ENCODE data around the gene AGTRAP.

AGTRAP gene, protein sequence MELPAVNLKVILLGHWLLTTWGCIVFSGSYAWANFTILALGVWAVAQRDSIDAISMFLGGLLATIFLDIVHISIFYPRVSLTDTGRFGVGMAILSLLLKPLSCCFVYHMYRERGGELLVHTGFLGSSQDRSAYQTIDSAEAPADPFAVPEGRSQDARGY

DNA sequence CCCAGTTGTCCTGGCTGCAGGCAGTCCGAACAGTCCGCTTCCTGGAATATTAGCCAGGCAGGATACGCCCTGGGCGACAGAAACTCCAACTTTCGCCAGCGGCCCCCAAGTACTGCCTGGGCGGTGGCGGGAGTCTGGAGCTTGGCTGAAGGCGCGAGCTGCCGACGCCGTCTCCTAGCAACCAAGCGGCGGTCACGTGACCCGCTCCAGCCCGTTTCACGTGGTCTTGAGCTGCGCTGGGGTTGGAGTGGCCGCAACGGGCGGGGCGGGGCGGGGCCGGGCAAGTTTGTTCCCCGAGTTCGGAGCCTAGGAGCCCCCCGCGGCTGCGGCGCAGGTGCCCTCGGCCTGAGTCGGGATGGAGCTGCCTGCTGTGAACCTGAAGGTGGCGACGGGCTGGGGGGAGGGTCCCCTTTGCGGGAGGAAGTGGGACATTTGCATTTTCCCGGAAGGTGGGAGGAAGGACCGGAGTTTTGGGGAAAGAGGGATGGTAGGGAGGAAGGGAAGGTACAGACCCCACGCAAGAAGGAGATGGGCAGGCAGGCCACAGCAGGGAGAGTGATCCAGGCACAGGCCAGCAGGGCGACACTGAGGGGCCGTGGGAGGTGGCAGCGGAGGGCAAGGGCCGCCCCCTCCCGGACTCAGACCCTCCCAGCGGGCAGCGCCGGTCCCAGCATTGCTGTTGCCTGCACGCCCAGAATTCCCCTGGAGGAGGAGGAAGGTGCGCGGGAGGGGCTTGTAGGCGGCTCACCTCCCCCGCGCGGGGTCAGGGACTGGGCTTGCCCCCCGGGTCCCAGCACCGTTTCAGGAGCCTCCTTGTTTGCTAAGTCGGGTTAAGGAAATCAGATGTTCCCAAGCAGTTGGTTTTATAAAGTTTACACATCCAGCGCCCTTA lies at the start of gene AGTRAP:
TSS of gene AGTRAP (plus strand) at position 283 of the 892 bp plus-strand sequence. CDS start at position 356, 73 bp downstream.
- peak; percentile 78 to 84 for DNase-seq (ENCODE audit: low read depth in 2 of 2)

DNA sequence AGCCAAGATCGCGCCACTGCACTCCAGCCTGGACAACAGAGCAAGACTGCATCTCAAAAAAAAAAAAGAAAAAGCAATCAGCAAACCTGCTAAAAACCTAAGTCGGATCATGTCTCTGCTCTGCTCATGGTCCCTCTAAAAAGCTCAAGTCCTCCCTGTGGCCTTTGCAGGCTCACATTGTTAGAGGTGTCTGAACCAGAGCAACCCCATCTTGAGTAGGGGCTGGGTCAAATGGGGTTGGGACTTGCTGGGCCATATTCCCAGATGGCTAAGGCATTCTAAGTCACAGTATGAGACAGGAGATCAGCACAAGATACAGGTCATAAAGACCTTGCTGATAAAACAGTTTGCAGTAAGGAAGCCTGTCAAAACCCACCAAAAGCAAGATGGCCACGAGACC lies 47.4 kb upstream of the AGTRAP start:
- DNase-seq (ENCODE audit: low read depth in 2 of 2): no peak

DNA sequence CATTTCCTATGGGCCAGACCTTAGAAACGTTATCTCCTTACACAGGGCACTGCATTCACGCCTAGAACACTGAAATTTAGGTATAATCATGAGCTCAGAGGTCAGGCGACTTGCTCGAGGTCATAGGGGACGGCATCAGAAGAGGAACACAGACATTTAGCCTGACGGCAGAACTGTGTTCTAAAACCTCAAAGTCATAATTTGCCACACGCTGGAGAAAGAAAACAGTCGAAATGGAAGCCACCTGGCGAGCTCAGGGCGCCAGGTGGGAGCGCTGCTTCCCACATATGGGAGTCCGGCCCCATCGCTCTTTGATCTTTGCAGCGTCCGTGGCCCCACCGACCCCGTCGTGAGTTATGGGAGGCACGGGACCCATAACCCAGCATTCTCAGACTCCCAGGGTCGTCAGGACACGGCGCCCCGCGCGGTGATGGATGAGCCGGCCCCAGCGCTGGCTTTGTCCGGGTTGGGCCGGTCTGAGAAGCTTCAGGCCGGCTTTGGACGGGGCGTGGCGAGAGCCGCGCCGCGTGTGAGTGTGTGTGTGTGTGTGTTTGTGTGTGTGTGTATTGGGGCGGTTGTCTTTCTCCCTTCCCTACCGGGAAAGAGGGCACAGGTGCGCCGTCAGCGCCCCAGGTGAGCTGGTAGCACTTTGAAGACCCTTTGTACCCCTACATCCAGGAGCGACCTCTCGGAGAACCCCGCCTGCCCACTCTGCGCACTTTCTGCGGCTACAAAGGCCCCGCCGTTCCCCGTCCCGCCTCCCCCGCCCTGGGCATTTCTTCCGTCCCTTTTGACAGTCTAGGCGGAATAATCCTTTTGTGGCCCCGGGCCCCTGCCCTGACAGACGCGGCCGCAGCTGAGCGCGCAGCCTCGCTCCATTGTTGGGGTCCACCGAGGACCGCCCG lies 45.3 kb upstream of the AGTRAP start:
- no peak for DNase-seq (ENCODE audit: low read depth in 2 of 2)

DNA sequence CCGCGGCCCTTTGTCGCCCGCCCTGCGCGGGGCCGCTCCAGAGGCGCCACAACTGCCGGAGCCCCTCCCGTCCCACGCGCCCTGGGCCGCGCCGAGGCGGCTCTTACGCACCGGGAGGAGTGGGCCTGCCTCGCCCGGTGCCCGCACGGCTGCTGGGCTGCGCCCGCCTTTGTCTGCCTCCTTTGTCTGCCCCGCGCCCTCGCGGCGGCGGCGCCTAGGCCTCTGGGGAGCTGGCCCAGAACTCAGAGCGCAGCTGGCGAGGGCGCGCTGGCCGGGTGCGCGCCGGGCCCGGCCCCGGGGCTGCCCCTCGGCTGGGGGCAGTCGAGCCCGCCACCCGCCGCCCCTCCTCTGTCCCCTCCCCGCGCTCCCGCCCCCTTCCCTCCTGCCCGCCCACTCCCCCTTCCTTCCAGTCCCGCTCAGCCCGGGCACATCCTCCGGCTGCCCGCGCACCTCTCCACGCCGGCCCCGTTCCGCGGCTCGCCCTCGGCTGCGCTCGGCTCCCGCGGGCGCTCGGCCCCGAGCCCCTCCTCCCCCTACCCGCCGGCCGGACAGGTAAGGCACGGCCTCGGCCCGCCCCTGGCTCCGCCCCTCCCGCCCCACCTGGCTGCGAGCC lies 44.5 kb upstream of the AGTRAP start, which contains the start of gene DRAXIN:
TSS of gene DRAXIN (plus strand) at position 409 of the 613 bp plus-strand sequence. CDS start 14,549 bp downstream, outside the sequence.
- no peak for DNase-seq (ENCODE audit: low read depth in 2 of 2)

DNA sequence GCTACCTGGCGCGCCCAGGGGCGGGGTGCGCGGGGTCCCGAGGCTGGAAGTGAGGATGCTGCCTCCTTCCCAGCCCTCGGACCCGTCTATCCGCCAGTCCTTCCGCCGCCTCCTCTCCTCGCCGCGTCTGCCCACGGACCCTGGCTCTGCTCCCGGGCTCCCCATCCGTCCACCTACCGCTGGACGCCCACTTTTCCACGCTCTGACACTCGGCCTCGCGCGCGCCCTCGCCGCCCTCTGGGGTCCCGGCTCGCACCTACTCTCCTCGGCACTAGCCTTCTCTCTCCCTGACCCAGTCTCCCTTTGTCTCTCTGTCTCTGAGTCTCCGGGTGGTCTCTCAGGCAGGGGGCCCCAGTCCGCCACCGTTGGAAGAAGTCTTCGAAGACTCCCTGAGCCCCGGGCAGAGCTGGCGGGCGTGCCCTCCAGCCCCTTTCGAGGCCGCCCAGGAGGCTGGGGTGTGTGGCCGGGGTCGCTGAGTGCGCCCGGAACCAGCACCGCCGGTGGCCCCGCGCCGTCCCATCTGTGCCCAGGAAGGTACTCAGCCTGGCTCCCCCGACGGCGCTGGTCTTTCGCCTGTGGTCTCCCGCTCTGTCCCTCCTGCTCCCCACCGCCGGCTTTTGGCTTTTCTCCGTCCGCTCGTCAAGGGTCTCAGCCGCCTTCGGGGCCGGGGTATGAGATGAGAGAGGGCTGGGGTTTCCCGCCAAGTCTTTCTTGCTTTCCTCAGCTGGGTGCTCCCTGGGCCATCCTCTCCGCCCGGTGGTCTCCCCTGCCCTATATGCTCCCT lies 43.8 kb upstream of the AGTRAP start:
- DNase-seq (ENCODE audit: low read depth in 2 of 2): no peak

DNA sequence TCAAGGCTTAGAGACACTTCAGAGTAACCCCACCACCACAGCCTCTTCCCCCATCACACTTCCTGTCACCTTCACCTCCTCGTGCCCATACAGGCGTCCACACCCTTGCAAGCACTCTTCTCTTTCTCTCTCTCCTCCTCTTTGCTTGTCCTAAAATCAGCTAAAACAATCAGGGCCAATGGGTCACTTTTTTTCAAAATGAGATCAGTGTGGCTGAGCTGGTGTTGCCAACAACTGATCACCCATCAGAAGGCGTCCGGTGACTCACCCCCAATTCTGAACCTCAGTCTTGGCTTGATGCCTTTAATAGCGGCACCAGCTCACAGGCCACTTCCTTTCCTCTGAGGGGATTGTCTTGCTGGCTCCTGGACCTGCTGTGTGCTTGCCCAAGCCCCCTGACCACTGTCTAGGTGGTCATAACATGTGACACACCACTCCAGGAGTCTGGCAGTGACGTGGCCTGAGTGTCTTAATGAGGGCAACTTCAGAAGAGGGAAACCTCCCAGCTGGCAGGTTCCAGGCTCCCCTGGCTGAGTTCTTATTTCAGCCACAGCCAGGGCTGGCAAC lies 42.8 kb upstream of the AGTRAP start:
- DNase-seq (ENCODE audit: low read depth in 2 of 2): peak in 1 of 2 donors; percentile 18

DNA sequence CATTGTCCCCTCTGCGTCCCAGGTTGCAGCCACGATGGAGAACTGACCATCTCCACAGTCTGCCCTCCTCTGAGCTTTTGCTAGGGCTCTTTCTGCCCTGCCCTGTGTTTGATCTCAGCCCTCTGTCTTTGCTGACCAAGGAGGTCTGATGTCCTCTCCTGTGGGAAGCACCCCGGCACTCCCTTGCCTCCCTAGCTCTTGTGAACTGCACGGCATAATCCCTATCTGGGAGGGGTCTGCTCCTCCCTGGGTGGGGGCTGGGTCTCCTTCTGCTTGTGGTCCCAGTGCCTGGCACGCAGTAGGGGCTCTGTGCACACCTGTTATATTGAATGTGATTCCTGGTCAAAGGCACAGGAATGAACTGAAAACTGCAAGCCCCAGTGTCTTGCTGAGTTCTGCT lies 42.0 kb upstream of the AGTRAP start:
- no peak for DNase-seq (ENCODE audit: low read depth in 2 of 2)

DNA sequence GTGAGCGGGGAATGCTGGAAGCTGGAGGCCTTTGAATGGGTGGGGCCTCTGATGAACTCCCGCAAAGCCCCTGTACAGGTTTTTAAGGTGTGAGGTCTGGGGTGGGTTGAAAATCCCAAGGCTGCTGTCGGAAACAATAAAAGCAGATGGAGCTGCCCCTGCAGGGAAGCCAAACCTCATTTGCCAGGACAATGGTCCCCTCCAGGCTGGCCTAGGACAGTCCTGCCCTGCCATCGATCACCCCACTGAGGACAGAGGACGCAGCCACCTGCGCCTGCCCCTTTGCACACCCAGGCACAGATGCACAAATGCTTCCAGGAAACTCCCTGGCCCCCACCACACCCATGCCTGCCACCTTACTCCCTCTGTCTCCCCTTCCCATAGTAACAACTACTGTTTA lies 40.1 kb upstream of the AGTRAP start:
- DNase-seq (ENCODE audit: low read depth in 2 of 2): no peak

DNA sequence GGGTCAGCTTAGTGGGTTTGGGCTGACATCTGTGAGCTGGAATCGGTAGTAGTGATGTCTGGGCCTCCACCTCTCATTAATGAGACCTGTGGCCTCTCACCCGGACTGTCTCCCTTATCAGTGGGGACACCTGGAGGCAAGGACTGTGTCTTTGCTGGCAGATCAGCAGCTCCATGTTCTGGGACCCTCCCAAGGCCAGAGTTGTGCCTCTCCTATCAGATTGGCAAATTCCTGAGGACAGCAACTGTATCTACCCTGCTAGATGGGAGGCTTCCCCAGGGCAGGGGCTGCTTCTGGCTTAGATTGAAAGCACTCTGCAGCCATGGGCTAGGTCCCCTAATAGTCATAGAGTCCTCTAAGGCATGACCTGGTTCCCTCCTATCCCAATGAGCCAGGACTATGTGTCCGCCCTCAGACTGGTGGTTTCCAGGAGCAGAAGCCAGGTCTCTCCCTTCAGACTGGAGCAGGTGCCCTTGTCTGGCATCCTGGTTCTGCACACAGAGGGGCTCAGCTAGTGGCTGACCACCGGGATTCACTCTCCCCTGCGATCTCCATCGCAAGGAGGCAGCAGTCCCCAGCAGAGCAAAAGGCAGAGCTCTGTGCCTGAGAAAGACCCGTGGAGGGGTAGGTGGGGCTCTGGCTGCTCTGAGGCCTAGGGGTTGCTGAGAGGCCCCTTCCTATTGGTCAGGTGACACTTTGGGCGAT lies 38.6 kb upstream of the AGTRAP start:
- DNase-seq (ENCODE audit: low read depth in 2 of 2): no peak

DNA sequence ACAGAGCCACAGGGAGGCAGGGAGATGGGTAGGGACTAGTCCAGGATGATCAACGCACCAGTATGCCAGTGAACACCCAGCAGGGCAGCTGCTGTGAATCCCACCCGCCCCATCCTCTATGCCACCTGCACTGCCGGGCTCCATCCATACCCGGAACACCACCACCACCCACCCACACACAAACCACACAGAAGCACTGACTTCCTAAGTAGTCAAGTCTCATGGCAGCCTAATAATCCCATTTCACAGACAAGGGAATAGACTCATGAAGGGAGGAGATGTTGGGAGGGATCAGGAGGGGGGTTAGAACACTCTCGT lies 38.1 kb upstream of the AGTRAP start:
- no peak for DNase-seq (ENCODE audit: low read depth in 2 of 2)

DNA sequence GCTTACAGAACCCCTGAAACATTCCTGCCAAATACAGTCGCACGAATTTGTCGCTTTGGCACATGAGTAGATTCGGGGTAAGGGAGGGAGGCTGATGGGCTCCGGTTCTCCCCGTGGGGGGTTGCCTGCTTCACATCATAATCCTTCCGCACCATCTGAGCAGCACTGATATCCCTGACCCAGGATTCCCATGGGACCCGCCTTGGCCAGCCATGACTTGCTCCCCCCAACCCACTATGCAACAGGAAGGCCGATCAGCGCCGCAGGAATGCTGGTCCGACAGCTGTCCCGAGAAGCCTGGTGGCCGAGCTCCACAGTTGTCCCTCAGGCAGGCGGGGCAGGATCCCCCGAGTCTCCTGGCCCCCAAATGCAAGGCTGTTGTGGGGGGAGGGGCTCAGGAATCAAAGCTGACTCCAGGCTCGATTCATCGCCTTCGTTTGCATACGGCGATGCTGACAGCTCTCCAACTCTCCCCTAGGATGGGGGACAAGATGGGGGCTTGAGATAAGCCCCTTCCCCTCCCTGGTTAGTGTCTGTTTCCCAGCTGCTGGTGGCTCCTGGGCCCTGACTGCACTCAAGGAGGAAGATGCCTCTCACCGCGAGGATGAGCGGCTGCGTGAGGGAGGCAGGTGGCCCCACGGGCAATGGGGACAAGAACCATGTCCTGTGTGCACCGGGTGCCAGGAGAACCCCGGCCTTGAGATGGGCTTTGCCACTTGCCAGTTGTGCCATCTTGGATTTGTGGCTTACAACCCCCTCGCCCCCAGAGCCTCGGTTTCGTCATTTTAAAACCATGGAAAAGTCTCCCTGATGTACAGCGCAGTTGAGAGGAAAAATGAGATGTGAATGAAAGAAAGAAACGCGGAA lies 35.1 kb upstream of the AGTRAP start:
- DNase-seq (ENCODE audit: low read depth in 2 of 2): no peak

DNA sequence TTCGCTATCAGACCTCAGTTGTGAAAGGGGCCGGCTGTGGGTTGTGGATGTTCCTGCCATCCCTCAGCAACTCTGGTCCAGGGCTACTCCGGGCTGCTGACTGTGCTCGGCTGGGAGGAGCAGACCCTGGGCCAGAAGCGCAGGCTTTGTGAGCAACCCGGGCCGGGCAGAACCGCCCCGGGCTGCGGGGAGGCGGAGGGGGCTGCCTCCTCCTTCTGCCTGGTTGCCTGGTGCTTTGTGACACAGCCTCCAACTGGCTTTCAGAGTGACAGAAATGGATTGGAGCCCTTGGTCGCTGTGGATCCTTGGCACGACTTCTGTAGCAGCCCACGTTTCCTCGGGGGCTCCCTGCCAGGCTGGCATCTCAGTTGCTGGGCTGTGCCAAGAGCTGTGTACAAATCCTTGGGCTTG lies 34.4 kb upstream of the AGTRAP start:
- no peak for DNase-seq (ENCODE audit: low read depth in 2 of 2)

DNA sequence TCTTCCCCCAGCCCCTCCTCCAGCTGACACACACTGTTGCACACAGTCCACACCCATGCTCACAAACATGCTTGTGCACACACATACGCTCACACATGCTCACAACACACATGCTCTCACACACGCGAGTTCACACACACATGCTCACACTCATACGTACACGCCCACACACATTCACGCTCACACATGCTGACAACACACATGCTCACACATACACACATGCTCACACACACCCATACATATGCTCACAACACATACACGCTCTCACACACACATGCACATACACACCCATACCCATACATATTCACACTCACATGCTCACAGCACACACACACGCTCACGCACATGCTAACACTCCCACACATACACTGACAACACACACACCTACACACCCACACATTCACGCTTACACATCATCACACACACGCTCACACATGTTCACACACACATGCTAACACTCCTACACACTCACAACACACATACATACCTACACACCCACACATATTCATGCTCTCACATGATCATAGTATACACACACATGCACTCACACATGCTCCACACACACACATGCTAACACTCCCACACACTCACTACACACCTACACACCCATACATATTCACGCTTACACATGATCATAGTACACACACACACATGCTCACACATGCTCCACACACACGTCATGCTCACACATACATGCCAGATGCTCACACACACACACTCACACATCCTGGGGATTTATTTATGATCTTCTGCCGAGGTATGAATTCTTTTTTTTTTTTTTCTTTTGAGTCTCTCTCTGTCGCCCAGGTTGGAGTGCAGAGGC lies 33.7 kb upstream of the AGTRAP start:
- DNase-seq (ENCODE audit: low read depth in 2 of 2): no peak

DNA sequence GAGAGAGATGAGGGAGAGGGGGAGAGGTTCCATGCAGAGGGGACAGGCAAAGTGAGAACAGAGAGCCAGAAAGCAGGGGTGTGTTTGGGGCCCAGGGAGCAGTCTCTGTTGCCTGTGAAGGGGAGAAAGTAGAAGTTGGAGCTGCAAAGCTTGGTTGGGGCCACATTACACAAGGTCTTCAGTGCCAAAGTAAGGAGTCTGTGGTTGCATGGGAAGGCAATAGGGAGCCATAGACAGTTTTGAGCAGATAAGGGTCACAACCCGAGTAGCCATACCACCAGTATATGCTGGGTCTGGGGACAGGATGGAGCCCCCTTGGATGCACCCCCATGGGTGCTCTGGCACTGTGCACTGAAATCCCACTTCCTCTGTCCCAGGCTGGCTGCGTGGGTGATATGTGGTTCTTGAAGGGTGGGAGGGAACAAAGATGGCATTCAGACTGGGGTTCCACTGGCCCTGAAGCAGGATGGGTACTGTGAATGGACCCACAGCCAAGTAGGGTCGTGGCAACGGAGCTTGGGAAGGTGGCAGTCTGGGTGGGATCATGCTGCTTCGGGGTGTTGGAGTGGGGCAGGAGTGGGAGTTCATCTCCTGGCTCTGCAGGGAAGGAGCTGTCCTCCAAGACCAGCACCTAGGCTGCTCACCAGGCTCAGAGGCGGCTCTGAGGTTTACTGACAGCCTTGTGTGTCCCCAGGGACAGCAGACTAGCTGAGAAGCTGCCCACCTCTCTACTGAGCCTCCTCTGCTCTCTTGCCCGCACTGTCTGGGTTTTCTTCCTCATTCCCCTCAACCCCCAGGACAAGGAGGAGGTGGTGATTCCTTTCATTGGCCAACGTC lies 32.4 kb upstream of the AGTRAP start:
- DNase-seq (ENCODE audit: low read depth in 2 of 2): no peak

DNA sequence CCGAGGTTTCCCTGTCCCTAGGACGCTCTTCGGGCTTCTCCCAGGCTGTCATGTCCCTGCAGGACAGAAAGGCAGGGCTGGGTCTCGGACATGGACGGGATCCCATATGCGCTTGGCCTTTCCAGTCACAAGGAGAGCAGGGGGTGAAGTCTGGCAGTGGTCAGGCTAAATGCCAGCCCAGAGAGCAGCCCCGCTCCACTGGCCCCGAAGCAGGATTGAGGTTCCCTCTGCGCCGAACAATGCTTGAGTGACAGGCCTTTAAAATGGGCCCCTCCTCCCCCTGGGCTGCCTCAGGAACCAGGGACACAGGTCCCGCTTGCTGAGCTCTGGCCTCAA lies 31.8 kb upstream of the AGTRAP start:
- DNase-seq (ENCODE audit: low read depth in 2 of 2): no peak

DNA sequence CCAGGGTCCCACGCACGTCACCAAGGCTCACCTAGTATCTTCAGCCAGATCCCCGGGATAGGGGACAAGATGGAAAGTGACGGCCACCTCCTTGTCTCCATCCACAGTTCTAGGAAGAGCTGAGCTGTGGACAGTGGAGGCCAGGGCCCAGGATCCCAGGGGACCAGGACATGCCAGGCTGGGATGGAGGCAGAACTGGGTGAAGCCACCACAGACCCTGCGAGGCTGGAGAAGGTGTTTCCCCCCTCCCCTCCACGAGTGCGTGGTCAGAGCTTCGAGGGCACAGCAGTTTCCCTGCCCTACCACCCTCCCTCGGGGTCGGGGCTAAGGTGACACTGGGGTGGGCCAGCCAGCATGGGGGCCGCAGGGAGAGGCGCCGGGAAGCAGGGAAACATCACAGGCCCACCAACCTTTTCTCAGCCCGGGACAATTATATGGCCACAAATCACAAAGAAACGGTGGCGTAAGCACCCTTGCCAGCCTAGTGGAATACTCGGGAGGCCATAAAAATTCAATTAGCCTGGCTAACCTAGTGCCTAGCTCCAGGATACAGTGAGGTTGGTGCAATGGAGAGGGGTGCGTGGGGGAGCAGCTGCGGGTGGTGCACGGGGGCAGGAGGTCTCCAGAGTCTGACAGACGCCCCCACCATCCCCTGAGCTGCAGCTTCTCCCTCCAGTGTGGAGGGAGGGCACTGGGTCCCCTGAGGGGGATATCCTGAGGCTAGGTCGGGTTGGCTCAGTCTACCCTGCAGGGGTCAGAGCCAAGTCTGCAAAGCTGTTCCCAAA lies 31.1 kb upstream of the AGTRAP start:
- DNase-seq (ENCODE audit: low read depth in 2 of 2): no peak

DNA sequence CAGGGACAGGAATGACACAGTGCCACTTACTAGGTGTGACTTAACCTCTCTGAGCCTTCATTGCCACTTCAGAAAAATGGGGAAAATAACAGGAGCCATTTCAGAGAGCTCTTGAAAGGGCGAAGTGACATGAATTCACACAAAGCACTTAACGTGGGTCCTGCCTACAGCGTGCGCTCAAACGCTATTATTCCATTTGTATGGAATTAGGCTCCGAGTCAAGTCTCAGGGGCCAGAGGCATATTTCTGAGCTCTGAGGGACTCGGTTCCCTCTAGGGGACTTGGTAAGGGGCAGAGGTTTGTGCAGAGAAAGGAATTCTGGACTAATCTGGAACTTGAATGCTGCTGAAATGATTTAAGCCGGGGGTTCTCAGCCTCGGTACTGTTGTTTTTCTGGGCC lies 30.3 kb upstream of the AGTRAP start:
- no peak for DNase-seq (ENCODE audit: low read depth in 2 of 2)

Measured in stimulated activated CD4-positive, alpha-beta T cell treated with anti-CD3 and anti-CD28 coated beads, Interleukin-1b, Interleukin-23, amount 100 ng/mL, for 4 hours (primary cell).